SK-N-SH (cell line): ENCODE measurements around the gene TUBGCP6. TPM values are rescaled to one million over a fixed set of nuclear protein-coding genes. Genes with fewer than 3 reads are reported as not detected.

Experiments
- CTCF ChIA-PET: fragments of 300-600, 350-600 bp; formaldehyde crosslinking; extraction: SDS; loops from one replicate; lab custom pipeline; 2021; lab: Yijun Ruan, JAX
- POLR2A ChIA-PET: fragments of 350-600 bp; sonication (Branson Sonifier 250); formaldehyde crosslinking; extraction: SDS; loops from one replicate; lab custom pipeline; 2020; ENCODE audit warnings: antibody characterized with exemption, inconsistent platforms; lab: Yijun Ruan, JAX
- DNase-seq: peaks from one replicate; pipeline ENCODE4 v3.0.0; 2012
- H2AFZ ChIP-seq: fragments of 200-600 bp; sonication (generic); 2 replicates; pipeline ENCODE4 v1.8.1; 2016; ENCODE audit warnings: antibody characterized with exemption, mild to moderate bottlenecking, low read depth
- H3F3A ChIP-seq: fragments of 200-600 bp; sonication (generic); replicated peaks from 2 replicates; pipeline ENCODE3; 2016; ENCODE audit warnings: antibody characterized with exemption, mild to moderate bottlenecking; ENCODE audit not compliant: insufficient read depth
- H3K27ac ChIP-seq, 2 experiments: fragments of 200-500 bp in 1 of 2; fragments of 200-600 bp in 1 of 2; sonication (Bioruptor generic) in 1 of 2; sonication (generic), shearing (Covaris generic) in 1 of 2; 2 replicates each; pipeline versions ENCODE4 v1.5.1 to v1.6.1; 2014 to 2016; ENCODE audit warnings: low read depth in 2 of 2, inconsistent platforms in 1 of 2, low read length in 1 of 2, mild to moderate bottlenecking in 1 of 2, mixed read lengths in 1 of 2
- H3K27me3 ChIP-seq: fragments of 200-600 bp; sonication (generic), shearing (Covaris generic); 2 replicates; pipeline ENCODE4 v1.6.1; 2016; ENCODE audit warnings: mixed run types; ENCODE audit not compliant: insufficient read depth
- H3K36me3 ChIP-seq, 2 experiments: fragments of 200-500 bp in 1 of 2; fragments of 200-600 bp in 1 of 2; sonication (Bioruptor generic) in 1 of 2; sonication (generic) in 1 of 2; replicated peaks in 1 of 2; 2 replicates each; pipeline versions ENCODE3 to v1.5.1; 2014 to 2016; ENCODE audit warnings: low read length in 1 of 2, mild to moderate bottlenecking in 1 of 2; ENCODE audit not compliant: insufficient read depth in 2 of 2, control insufficient read depth in 1 of 2
- H3K4me1 ChIP-seq, 2 experiments: fragments of 200-500 bp in 1 of 2; fragments of 200-600 bp in 1 of 2; sonication (Bioruptor generic) in 1 of 2; sonication (generic), shearing (Covaris generic) in 1 of 2; 2 replicates each; pipeline versions ENCODE4 v1.5.1 to v1.6.1; 2014 to 2016; ENCODE audit warnings: low read depth in 1 of 2, low read length in 1 of 2, mixed run types in 1 of 2; ENCODE audit not compliant: insufficient read depth in 2 of 2, control insufficient read depth in 1 of 2
- H3K4me2 ChIP-seq: fragments of 200-600 bp; sonication (generic), shearing (Covaris generic); 2 replicates; pipeline ENCODE4 v1.6.1; 2017; ENCODE audit warnings: mixed run types
- H3K4me3 ChIP-seq, 2 experiments: fragments of 200-500 bp in 1 of 2; fragments of 200-600 bp in 1 of 2; sonication (Bioruptor generic) in 1 of 2; sonication (generic), shearing (Covaris generic) in 1 of 2; 2 replicates each; pipeline versions ENCODE4 v1.5.1 to v1.8.1; 2014 to 2016; ENCODE audit warnings: low read depth in 2 of 2, inconsistent platforms in 1 of 2, low read length in 1 of 2, mild to moderate bottlenecking in 1 of 2, mixed read lengths in 1 of 2, moderate library complexity in 1 of 2
- H3K79me2 ChIP-seq: fragments of 200-600 bp; sonication (generic); 2 replicates; pipeline ENCODE4 v1.8.1; 2017; ENCODE audit warnings: mild to moderate bottlenecking; ENCODE audit not compliant: insufficient read depth
- H3K9ac ChIP-seq: fragments of 200-600 bp; sonication (generic); 2 replicates; pipeline ENCODE4 v1.6.1; 2017; ENCODE audit warnings: mixed run types
- H3K9me2 ChIP-seq: fragments of 200-600 bp; sonication (generic); 2 replicates; pipeline ENCODE4 v1.6.1; 2017; ENCODE audit warnings: mixed run types
- H3K9me3 ChIP-seq: fragments of 200-600 bp; sonication (generic); 2 replicates; pipeline ENCODE4 v1.6.1; 2017; ENCODE audit warnings: mixed run types, mild to moderate bottlenecking, moderate library complexity
- H4K20me1 ChIP-seq: fragments of 200-600 bp; sonication (generic); 2 replicates; pipeline ENCODE4 v1.6.1; 2017; ENCODE audit warnings: mild to moderate bottlenecking, mixed run types; ENCODE audit not compliant: insufficient read depth
- EP300 ChIP-seq, 2 experiments: IDR thresholded peaks; 2 replicates each; pipeline versions ENCODE4 v1.4.0 to v1.6.1; 2012; ENCODE audit warnings: borderline replicate concordance in 1 of 2, low read depth in 1 of 2, low read length in 1 of 2
- EZH2phosphoT487 ChIP-seq: fragments of 200-600 bp; sonication (generic); IDR thresholded peaks from 2 replicates; pipeline ENCODE4 v1.6.1; 2017; ENCODE audit warnings: low read depth, mixed run types, mild to moderate bottlenecking, antibody characterized with exemption, moderate library complexity, borderline replicate concordance
- FOSL2 ChIP-seq: IDR thresholded peaks from 2 replicates; pipeline ENCODE4 v1.4.0; 2012; ENCODE audit warnings: low read depth, mild to moderate bottlenecking, moderate library complexity, borderline replicate concordance
- FOXJ3 ChIP-seq: sonication (generic); formaldehyde crosslinking; IDR thresholded peaks from 2 replicates; pipeline ENCODE4 v1.5.1; 2020; ENCODE audit warnings: mild to moderate bottlenecking, missing genetic modification reagents
- GABPA ChIP-seq: IDR thresholded peaks from 2 replicates; pipeline ENCODE4 v1.4.0; 2012; ENCODE audit warnings: low read depth, mild to moderate bottlenecking
- GATA2 ChIP-seq: sonication (generic); formaldehyde crosslinking; IDR thresholded peaks from 2 replicates; pipeline ENCODE4 v1.5.0; 2020; ENCODE audit warnings: mild to moderate bottlenecking, missing genetic modification reagents
- MXI1 ChIP-seq: IDR thresholded peaks from 2 replicates; pipeline ENCODE4 v1.6.1; 2012; ENCODE audit warnings: mild to moderate bottlenecking, low read depth, low read length, improper control_type of control experiment
- NFIC ChIP-seq: IDR thresholded peaks from 2 replicates; pipeline ENCODE4 v1.4.0; 2012; ENCODE audit warnings: borderline replicate concordance
- NRF1 ChIP-seq: IDR thresholded peaks from 2 replicates; pipeline ENCODE4 v1.6.1; 2012; ENCODE audit warnings: low read depth, mild to moderate bottlenecking, low read length
- RAD21 ChIP-seq: IDR thresholded peaks from 2 replicates; pipeline ENCODE4 v1.6.1; 2012; ENCODE audit warnings: mild to moderate bottlenecking, low read length
- RCOR1 ChIP-seq: fragments of 150-350 bp; IDR thresholded peaks from 2 replicates; pipeline ENCODE4 v1.6.1; 2017; ENCODE audit warnings: antibody characterized with exemption, low read length
- TAF1 ChIP-seq: IDR thresholded peaks from 2 replicates; pipeline ENCODE4 v1.6.1; 2012; ENCODE audit warnings: low read depth, mild to moderate bottlenecking, low read length, moderate library complexity, borderline replicate concordance
- TCF12 ChIP-seq: IDR thresholded peaks from 2 replicates; pipeline ENCODE4 v1.4.0; 2012
- TEAD4 ChIP-seq: IDR thresholded peaks from 2 replicates; pipeline ENCODE4 v1.4.0; 2012; ENCODE audit warnings: mild to moderate bottlenecking, borderline replicate concordance; ENCODE audit not compliant: insufficient read depth
- WGBS: methylation state at CpG from one replicate; pipeline ENCODE4 v1.1.6; 2017; ENCODE audit warnings: low lambda C conversion rate; 5-methylcytosine and 5-hydroxymethylcytosine counted together
- polyA plus RNA-seq, 3 experiments: library from polyadenylated mRNA; depleted of rRNA; stranded (reverse); fragments of >200 nt; gene quantifications; 2 replicates each; pipeline ENCODE4 v1.2.3, GENCODE V29; 2012
- TF ChIP-seq, protein P1 (sequence below): IDR thresholded peaks from 2 replicates; pipeline ENCODE4 v1.4.0; 2012; ENCODE audit warnings: low read depth, borderline replicate concordance
- TF ChIP-seq, protein P2 (sequence below): fragments of 200-600 bp; sonication (generic); IDR thresholded peaks from 2 replicates; pipeline ENCODE4 v1.6.1; 2017; ENCODE audit warnings: antibody characterized with exemption, mild to moderate bottlenecking, moderate library complexity
- TF ChIP-seq, protein P3 (sequence below): fragments of 150-350 bp; IDR thresholded peaks from 2 replicates; pipeline ENCODE4 v1.6.1; 2017; ENCODE audit warnings: antibody characterized with exemption, low read length, low read depth, borderline replicate concordance
- TF ChIP-seq, protein P4 (sequence below): IDR thresholded peaks from 2 replicates; pipeline ENCODE4 v1.4.0; 2012; ENCODE audit warnings: low read depth, borderline replicate concordance
- TF ChIP-seq, protein P5 (sequence below): IDR thresholded peaks from 2 replicates; pipeline ENCODE4 v1.4.0; 2012; ENCODE audit warnings: low read depth
- TF ChIP-seq, protein P6 (sequence below): fragments of 150-350 bp; IDR thresholded peaks from 2 replicates; pipeline ENCODE4 v1.6.1; 2016; ENCODE audit warnings: mild to moderate bottlenecking, low read depth, low read length

The TUBGCP6 gene
- polyA plus RNA-seq, 1 of the 3 experiments (the other 2 are of a cell fraction), result 40.4 TPM

DNA sequence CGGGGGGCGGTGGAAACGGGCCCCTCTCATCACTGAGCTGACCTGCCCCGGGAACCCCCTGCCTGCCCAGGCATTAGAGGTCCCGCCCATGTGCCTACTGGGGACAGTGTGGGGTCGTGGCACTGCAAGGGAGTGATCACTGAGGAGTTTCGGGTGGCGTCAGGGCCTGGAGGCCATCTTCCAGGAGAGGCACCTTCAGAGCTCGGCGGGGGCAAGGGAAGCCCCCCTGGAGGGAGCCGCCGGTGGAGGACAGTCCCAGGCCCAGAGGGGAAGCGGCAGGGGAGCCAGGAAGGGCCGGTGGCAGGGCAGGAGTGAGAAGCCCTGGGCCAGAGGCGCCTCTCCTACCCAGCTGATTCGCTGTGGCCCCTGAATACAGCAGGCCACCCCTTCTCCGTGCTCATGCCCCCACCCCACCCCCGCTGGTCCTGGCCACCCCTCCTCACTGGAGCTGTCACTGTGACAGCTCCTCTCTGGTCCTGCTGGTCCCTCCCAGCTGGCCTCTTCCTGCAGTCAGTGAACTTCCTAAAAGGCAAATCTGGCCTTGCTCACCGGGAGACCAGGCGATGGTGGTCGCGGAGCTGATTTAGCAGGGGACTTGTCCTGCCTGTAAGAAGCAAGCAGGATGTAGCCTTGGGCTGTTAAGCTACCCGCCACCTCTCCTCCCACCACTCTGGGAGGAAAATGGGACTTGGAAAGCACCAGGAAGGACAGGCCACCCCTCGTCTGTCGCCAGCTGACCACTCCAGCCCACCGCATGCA, 27.4 kb upstream of the TUBGCP6 start:
- Histone ChIP-seq H3K36me3 (peaks cover 11 to 26% of the 10 kb centered on the region in 2 experiments), H3F3A (peaks cover 39% of the 10 kb centered on the region), H4K20me1 (peaks cover 27% of the 10 kb centered on the region; the same call in 1 of the 2 replicates), H3K9me3 (no peaks in the 10 kb centered on the region), H2AFZ (no peak overlapping the region), H3K9ac (no peak overlapping the region), H3K4me2 (peak overlapping the region; percentile 98; the same call in 1 of the 2 replicates), H3K4me1 (peaks cover 7 to 23% of the 10 kb centered on the region in 2 experiments; a peak in 2 of 4 replicates), H3K4me3 (peak overlapping the region in 1 of 2 experiments; percentile 6; a peak in 2 of 4 replicates), H3K9me2 (no peaks in the 10 kb centered on the region), H3K27me3 (no peaks in the 10 kb centered on the region), H3K79me2 (no peaks in the 10 kb centered on the region), H3K27ac (peak overlapping the region in 1 of 2 experiments; percentile 40; a peak in 2 of 4 replicates)
- CTCF ChIA-PET, result interaction anchor here (0.7 to 11.4 kb wide), 13 partner anchors 10 to 348 kb away, joined by 3 to 101 read pairs (median 5); partner anchors contain the start of genes DENND6B, HDAC10, MAPK12 and PPP6R2
- TF ChIP-seq, protein P1, sequence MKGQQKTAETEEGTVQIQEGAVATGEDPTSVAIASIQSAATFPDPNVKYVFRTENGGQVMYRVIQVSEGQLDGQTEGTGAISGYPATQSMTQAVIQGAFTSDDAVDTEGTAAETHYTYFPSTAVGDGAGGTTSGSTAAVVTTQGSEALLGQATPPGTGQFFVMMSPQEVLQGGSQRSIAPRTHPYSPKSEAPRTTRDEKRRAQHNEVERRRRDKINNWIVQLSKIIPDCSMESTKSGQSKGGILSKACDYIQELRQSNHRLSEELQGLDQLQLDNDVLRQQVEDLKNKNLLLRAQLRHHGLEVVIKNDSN, result no peak
- no peak for TF ChIP-seq FOXJ3 (CRISPR knock-in tag)
- TF ChIP-seq GABPA, result no peak
- TF ChIP-seq RCOR1, result no peak
- no peak for TF ChIP-seq RAD21
- TF ChIP-seq, protein P2, sequence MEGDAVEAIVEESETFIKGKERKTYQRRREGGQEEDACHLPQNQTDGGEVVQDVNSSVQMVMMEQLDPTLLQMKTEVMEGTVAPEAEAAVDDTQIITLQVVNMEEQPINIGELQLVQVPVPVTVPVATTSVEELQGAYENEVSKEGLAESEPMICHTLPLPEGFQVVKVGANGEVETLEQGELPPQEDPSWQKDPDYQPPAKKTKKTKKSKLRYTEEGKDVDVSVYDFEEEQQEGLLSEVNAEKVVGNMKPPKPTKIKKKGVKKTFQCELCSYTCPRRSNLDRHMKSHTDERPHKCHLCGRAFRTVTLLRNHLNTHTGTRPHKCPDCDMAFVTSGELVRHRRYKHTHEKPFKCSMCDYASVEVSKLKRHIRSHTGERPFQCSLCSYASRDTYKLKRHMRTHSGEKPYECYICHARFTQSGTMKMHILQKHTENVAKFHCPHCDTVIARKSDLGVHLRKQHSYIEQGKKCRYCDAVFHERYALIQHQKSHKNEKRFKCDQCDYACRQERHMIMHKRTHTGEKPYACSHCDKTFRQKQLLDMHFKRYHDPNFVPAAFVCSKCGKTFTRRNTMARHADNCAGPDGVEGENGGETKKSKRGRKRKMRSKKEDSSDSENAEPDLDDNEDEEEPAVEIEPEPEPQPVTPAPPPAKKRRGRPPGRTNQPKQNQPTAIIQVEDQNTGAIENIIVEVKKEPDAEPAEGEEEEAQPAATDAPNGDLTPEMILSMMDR, result no peak
- TF ChIP-seq EZH2phosphoT487, result no peak
- no peak for TF ChIP-seq EP300 (IDR thresholded peaks at IDR 0.05; ENCODE audit: borderline replicate concordance in 1 of 2, low read depth in 1 of 2, low read length in 1 of 2)
- TF ChIP-seq, protein P3, sequence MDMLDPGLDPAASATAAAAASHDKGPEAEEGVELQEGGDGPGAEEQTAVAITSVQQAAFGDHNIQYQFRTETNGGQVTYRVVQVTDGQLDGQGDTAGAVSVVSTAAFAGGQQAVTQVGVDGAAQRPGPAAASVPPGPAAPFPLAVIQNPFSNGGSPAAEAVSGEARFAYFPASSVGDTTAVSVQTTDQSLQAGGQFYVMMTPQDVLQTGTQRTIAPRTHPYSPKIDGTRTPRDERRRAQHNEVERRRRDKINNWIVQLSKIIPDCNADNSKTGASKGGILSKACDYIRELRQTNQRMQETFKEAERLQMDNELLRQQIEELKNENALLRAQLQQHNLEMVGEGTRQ, result no peak
- TF ChIP-seq, protein P4, sequence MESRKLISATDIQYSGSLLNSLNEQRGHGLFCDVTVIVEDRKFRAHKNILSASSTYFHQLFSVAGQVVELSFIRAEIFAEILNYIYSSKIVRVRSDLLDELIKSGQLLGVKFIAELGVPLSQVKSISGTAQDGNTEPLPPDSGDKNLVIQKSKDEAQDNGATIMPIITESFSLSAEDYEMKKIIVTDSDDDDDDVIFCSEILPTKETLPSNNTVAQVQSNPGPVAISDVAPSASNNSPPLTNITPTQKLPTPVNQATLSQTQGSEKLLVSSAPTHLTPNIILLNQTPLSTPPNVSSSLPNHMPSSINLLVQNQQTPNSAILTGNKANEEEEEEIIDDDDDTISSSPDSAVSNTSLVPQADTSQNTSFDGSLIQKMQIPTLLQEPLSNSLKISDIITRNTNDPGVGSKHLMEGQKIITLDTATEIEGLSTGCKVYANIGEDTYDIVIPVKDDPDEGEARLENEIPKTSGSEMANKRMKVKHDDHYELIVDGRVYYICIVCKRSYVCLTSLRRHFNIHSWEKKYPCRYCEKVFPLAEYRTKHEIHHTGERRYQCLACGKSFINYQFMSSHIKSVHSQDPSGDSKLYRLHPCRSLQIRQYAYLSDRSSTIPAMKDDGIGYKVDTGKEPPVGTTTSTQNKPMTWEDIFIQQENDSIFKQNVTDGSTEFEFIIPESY, result no peak
- TF ChIP-seq MXI1, result no peak
- TF ChIP-seq FOSL2, result no peak
- TF ChIP-seq, protein P5, sequence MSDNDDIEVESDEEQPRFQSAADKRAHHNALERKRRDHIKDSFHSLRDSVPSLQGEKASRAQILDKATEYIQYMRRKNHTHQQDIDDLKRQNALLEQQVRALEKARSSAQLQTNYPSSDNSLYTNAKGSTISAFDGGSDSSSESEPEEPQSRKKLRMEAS, result no peak
- no peak for TF ChIP-seq NFIC
- TF ChIP-seq NRF1, result no peak
- TF ChIP-seq, protein P6, sequence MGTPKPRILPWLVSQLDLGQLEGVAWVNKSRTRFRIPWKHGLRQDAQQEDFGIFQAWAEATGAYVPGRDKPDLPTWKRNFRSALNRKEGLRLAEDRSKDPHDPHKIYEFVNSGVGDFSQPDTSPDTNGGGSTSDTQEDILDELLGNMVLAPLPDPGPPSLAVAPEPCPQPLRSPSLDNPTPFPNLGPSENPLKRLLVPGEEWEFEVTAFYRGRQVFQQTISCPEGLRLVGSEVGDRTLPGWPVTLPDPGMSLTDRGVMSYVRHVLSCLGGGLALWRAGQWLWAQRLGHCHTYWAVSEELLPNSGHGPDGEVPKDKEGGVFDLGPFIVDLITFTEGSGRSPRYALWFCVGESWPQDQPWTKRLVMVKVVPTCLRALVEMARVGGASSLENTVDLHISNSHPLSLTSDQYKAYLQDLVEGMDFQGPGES, result no peak
- TF ChIP-seq TEAD4, result no peak
- TF ChIP-seq TAF1, result no peak
- no peak for TF ChIP-seq TCF12
- no peak for TF ChIP-seq GATA2 (CRISPR knock-in tag)
- POLR2A ChIA-PET, result interaction anchor here (0.6 to 1.1 kb wide), 3 partner anchors 24 to 99 kb away, joined by 3 read pairs; no protein-coding TSS in a partner anchor
- WGBS, result 62% methylated on average over 13 of the region's 26 CpGs
- DNase-seq, result peak; percentile 48
